Lower leg skin (tissue), 4 donors: ENCODE measurements around the gene FAM174B. TPM values are rescaled to one million over a fixed set of nuclear protein-coding genes. Genes with fewer than 3 reads are reported as not detected.

Experiments
- DNase-seq, 2 donors: peaks; one replicate each; pipeline ENCODE4 v3.0.0-alpha.2; 2019; ENCODE audit warnings: low spot score in 2 of 2
- H3K4me3 ChIP-seq: fragments of 200-600 bp; sonication (generic); 2 replicates; pipeline ENCODE4 v1.5.1; 2017; ENCODE audit warnings: mild to moderate bottlenecking, low read depth; ENCODE audit not compliant: poor library complexity, severe bottlenecking
- POLR2A ChIP-seq, 2 donors: fragments of 450-650 bp; IDR thresholded peaks; one replicate each; pipeline ENCODE4 v1.6.1; 2016 to 2017; ENCODE audit warnings: antibody characterized with exemption in 2 of 2, mild to moderate bottlenecking in 1 of 2, moderate library complexity in 1 of 2
- WGBS, 2 donors: methylation state at CpG; one replicate each; pipeline ENCODE4 v1.1.5; 2018; 5-methylcytosine and 5-hydroxymethylcytosine counted together
- intact Hi-C: fragments of 100-400 bp; cut with DNase I; formaldehyde crosslinking; loops from one replicate; pipeline ENCODE4 v1.15.0; 2023; ENCODE audit warnings: low total_unique reads
- total RNA-seq, 4 donors: library from RNA; depleted of rRNA; stranded (reverse); fragments of >200 nt; gene quantifications; one replicate each; pipeline ENCODE4 v1.1.0, GENCODE V29; 2016
- TF ChIP-seq, protein P1 (sequence below), 3 donors: fragments of 450-650 bp; IDR thresholded peaks; one replicate each; pipeline ENCODE4 v1.5.1; 2016; ENCODE audit warnings: antibody characterized with exemption in 3 of 3, mild to moderate bottlenecking in 3 of 3, moderate library complexity in 2 of 3

Gene FAM174B
- total RNA-seq, 4 donors from 2014 or later, result 9.9 to 33.4 (median 18.3) TPM

- H3K4me3 ChIP-seq, result no peak overlapping the region
- TF ChIP-seq, protein P1, sequence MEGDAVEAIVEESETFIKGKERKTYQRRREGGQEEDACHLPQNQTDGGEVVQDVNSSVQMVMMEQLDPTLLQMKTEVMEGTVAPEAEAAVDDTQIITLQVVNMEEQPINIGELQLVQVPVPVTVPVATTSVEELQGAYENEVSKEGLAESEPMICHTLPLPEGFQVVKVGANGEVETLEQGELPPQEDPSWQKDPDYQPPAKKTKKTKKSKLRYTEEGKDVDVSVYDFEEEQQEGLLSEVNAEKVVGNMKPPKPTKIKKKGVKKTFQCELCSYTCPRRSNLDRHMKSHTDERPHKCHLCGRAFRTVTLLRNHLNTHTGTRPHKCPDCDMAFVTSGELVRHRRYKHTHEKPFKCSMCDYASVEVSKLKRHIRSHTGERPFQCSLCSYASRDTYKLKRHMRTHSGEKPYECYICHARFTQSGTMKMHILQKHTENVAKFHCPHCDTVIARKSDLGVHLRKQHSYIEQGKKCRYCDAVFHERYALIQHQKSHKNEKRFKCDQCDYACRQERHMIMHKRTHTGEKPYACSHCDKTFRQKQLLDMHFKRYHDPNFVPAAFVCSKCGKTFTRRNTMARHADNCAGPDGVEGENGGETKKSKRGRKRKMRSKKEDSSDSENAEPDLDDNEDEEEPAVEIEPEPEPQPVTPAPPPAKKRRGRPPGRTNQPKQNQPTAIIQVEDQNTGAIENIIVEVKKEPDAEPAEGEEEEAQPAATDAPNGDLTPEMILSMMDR (IDR thresholded peaks at IDR 0.05), result no peak
- TF ChIP-seq POLR2A (IDR thresholded peaks at IDR 0.05), result no peak
- 97% methylated on average over 11 of the region's 11 CpGs for WGBS, 2 donors
- DNase-seq, result no peak
- intact Hi-C loops, result no loop called here
Observed at GRCh38 chr15:92627014-92627413, 28.6 kb downstream of the FAM174B start.

GRCh38 chr15:92625251-92625980 is 30.2 kb downstream of the FAM174B start:
- no peak overlapping the region for H3K4me3 ChIP-seq
- DNase-seq, result no peak
- intact Hi-C loops, result no loop called here
- WGBS, 2 donors, result 45 to 50% methylated on average over 3 of the region's 3 CpGs
- no peak for TF ChIP-seq POLR2A (IDR thresholded peaks at IDR 0.05)

DNA sequence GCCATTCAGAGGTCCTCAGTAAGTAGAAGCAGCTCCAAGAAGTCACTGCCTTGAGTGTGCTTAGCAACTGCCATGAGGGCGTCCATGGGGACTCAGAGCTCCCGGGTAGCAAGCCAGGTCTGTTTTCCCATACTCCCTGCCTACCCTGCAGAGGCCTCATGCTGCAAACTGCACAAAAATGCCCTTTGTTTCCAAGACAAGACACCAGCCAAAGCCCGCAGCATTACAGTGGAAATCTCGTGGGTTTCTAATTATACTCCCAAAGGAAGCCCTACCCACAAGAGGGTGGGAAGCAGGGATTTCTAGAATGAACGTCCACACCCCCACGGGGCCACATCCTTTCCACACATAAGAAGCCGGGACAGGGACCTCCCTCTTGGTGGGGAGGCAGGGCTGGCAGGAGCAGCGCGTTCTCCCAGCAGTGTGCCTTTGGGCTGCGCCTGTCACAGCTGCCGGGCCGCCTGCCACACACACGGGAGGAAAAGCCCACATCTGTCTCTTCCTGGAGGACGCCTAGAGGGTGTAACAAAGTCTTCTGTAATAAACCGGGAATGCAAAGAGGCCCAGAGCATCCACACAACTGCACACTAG is 31.1 kb downstream of the FAM174B start:
- intact Hi-C loops, result no loop called here
- TF ChIP-seq POLR2A (IDR thresholded peaks at IDR 0.05), result no peak
- TF ChIP-seq, protein P1 (IDR thresholded peaks at IDR 0.05), result no peak
- peak; percentile 61 to 92 for DNase-seq
- 2 to 13% methylated on average over 15 of the region's 15 CpGs for WGBS, 2 donors
- H3K4me3 ChIP-seq, result no peak overlapping the region

DNA sequence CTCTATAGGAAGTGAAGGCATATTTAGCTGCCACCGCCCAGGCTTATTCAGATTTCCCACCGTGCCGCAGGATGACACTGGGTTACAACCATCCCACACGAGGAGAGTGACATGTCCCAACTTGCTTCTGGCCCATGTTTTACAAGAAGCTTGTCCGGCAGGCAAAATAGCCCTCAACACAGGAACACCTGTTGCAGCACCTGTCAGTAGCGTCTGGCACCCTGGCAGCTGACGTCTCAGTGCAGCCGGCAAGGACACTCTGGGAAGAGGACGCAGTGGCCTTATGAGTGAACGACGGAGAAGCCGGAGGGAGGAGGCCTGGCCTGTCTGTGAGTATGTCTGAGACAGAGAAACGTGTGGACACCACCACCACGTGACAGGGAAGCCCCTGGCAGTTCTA is 32.1 kb downstream of the FAM174B start:
- intact Hi-C loops, result no loop called here
- no peak for DNase-seq
- TF ChIP-seq, protein P1 (IDR thresholded peaks at IDR 0.05), result no peak
- WGBS, 2 donors, result 80 to 81% methylated on average over 14 of the region's 14 CpGs
- no peak overlapping the region for H3K4me3 ChIP-seq

DNA sequence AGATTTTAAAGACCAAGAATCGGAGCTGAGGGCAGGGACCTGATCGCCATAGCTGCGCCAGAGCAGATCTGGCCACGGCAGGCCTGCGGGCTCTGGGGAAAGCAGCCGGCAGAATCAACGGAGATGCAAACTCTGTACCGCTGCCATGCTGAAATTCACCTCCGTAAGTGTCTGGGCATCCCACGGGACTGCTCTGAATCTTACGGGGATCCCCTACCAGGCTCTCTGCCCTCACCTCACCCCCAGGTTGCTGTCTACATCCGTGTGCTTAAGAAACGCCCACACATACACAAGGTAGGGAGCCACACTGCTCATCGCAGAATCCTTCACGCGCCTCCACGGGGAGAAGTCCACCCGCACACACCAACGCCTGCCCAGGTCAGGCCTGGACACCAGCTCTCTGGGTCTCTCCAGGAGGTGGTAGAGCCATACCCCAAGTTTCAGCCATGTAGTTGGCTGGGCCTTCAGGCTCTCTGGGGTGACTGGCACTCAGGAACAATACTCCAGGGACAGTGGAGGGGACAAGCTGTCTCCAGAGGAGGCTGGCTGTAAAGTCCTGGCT is 33.5 kb downstream of the FAM174B start:
- no peak overlapping the region for H3K4me3 ChIP-seq
- 94% methylated on average over 19 of the region's 19 CpGs for WGBS, 2 donors
- intact Hi-C loops, result no loop called here
- no peak for DNase-seq
- TF ChIP-seq, protein P1 (IDR thresholded peaks at IDR 0.05), result no peak
- TF ChIP-seq POLR2A (IDR thresholded peaks at IDR 0.05), result no peak

DNA sequence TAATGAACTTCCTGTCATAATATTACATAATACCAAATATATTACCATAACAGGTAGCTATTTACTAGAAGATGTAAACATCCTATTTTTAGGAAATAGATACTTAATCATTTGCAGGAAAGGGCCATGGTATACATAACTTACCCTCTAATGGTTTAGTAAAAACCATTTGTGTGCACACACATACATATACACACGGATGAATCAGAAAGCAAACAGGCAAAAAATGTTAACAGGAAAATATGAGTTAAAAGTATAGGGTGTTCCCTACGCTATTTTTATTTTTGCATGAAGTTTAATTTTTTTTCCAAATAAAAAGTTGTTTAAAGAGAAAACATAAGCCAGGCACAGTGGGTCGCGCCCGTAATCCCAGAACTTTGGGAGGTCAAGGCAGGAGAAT is 34.6 kb downstream of the FAM174B start:
- TF ChIP-seq, protein P1 (IDR thresholded peaks at IDR 0.05), result no peak
- TF ChIP-seq POLR2A (IDR thresholded peaks at IDR 0.05), result no peak
- no peak for DNase-seq
- 95 to 96% methylated on average over 5 of the region's 5 CpGs for WGBS, 2 donors
- intact Hi-C loops, result no loop called here
- H3K4me3 ChIP-seq, result no peak overlapping the region
